Measurements from ENCODE around the gene SLC2A6. TPM values are rescaled to one million over a fixed set of nuclear protein-coding genes. Genes with fewer than 3 reads are reported as not detected.

Gene SLC2A6
- total RNA-seq, 1 donor from 2014 or later: 51.8 TPM

GRCh38 chr9:133425049-133425632, 53.8 kb downstream of the SLC2A6 start:
- H3K4me3 ChIP-seq (ENCODE audit: low read depth, low read length): no peak overlapping the region
- H3K27me3 ChIP-seq (ENCODE audit: control insufficient read depth, insufficient read depth, low read length): peaks cover 30% of the 10 kb centered on the region
- DNase-seq (ENCODE audit: low read depth): no peak
- no peaks in the 10 kb centered on the region for H3K36me3 ChIP-seq (ENCODE audit: control insufficient read depth, insufficient read depth, low read length)
- TF ChIP-seq CTCF (IDR thresholded peaks at IDR 0.05; ENCODE audit: insufficient read depth, low read length, poor library complexity, severe bottlenecking): no peak

GRCh38 chr9:133424187-133424586, 54.7 kb downstream of the SLC2A6 start:
- peaks cover 25% of the 10 kb centered on the region for H3K27me3 ChIP-seq (ENCODE audit: control insufficient read depth, insufficient read depth, low read length)
- H3K4me3 ChIP-seq (ENCODE audit: low read depth, low read length): no peak overlapping the region
- TF ChIP-seq CTCF (IDR thresholded peaks at IDR 0.05; ENCODE audit: insufficient read depth, low read length, poor library complexity, severe bottlenecking): no peak
- no peak for DNase-seq (ENCODE audit: low read depth)
- no peaks in the 10 kb centered on the region for H3K36me3 ChIP-seq (ENCODE audit: control insufficient read depth, insufficient read depth, low read length)

GRCh38 chr9:133423216-133423615, 55.7 kb downstream of the SLC2A6 start:
- peaks cover 23% of the 10 kb centered on the region for H3K27me3 ChIP-seq (ENCODE audit: control insufficient read depth, insufficient read depth, low read length)
- H3K36me3 ChIP-seq (ENCODE audit: control insufficient read depth, insufficient read depth, low read length): no peaks in the 10 kb centered on the region
- no peak for TF ChIP-seq CTCF (IDR thresholded peaks at IDR 0.05; ENCODE audit: insufficient read depth, low read length, poor library complexity, severe bottlenecking)
- no peak for DNase-seq (ENCODE audit: low read depth)
- H3K4me3 ChIP-seq (ENCODE audit: low read depth, low read length): no peak overlapping the region

- DNase-seq (ENCODE audit: low read depth): no peak
- H3K4me3 ChIP-seq (ENCODE audit: low read depth, low read length): no peak within 1 kb of the TSS
- H3K36me3 ChIP-seq (ENCODE audit: control insufficient read depth, insufficient read depth, low read length): no peaks in the 10 kb centered on the region
- peak; percentile 11 for TF ChIP-seq CTCF (IDR thresholded peaks at IDR 0.05; ENCODE audit: insufficient read depth, low read length, poor library complexity, severe bottlenecking)
- peaks cover 15% of the 10 kb centered on the region for H3K27me3 ChIP-seq (ENCODE audit: control insufficient read depth, insufficient read depth, low read length)
Measured at GRCh38 chr9:133421615-133422542, 57.0 kb downstream of the SLC2A6 start, which contains the start of gene ADAMTS13. TSS of gene ADAMTS13 (plus strand) at chr9:133422367. CDS start at chr9:133422444, 77 bp downstream.

Other genes starting within 250 kb of the SLC2A6 start
- gene ABO, start 203.9 kb downstream of the SLC2A6 start, total RNA-seq: 1.8 TPM in 2 replicates
- 17.4 and 30.8 TPM in 2 replicates for gene SURF6, start 142.9 kb downstream of the SLC2A6 start, total RNA-seq
- 42.0 and 51.8 TPM in 2 replicates for gene MED22, start 131.0 kb downstream of the SLC2A6 start, total RNA-seq
- gene RPL7A, start 130.9 kb downstream of the SLC2A6 start, total RNA-seq: 2,183 and 2,339 TPM in 2 replicates
- 39.2 and 56.4 TPM in 2 replicates for gene SURF1, start 122.6 kb downstream of the SLC2A6 start, total RNA-seq
- 38.7 and 51.5 TPM in 2 replicates for gene SURF2, start 122.5 kb downstream of the SLC2A6 start, total RNA-seq
- 188 and 198 TPM in 2 replicates for gene SURF4, start 103.0 kb downstream of the SLC2A6 start, total RNA-seq
- 0.27 TPM in 1 of 2 replicates, not detected in the other for gene STKLD1, start 102.7 kb downstream of the SLC2A6 start, total RNA-seq
- gene REXO4, start 61.1 kb downstream of the SLC2A6 start, total RNA-seq: 21.9 and 23.1 TPM in 2 replicates
- 2.0 and 2.4 TPM in 2 replicates for gene ADAMTS13, start 56.7 kb downstream of the SLC2A6 start, total RNA-seq
- 24.4 and 24.6 TPM in 2 replicates for gene CACFD1, start 19.1 kb downstream of the SLC2A6 start, total RNA-seq
- not detected in 2 replicates for gene MYMK, start 45.9 kb upstream of the SLC2A6 start, total RNA-seq
- 0.54 and 1.2 TPM in 2 replicates for gene ADAMTSL2, start 55.6 kb upstream of the SLC2A6 start, total RNA-seq
- gene FAM163B, start 130.3 kb upstream of the SLC2A6 start, total RNA-seq: not detected in 2 replicates
- gene DBH, start 157.3 kb upstream of the SLC2A6 start, total RNA-seq: not detected in 2 replicates

Measured in kidney epithelial cell (primary cell).